HG02610 (cell line): ENCODE measurements around the gene ODF2L.

Source experiments
- ATAC-seq: cut with Tn5 transposase; IDR thresholded peaks from one replicate; pipeline ENCODE4 v1.9.1; 2021; ENCODE audit warnings: mild to moderate bottlenecking, moderate library complexity; ENCODE audit not compliant: unreplicated experiment

Gene ODF2L

GRCh38 chr1:86322241-86322640 lies 73.9 kb downstream of the ODF2L start:
- ATAC-seq: no peak

- ATAC-seq: no peak
Measured at GRCh38 chr1:86318436-86318835, 77.7 kb downstream of the ODF2L start.

GRCh38 chr1:86317926-86318325 lies 78.2 kb downstream of the ODF2L start:
- no peak for ATAC-seq

GRCh38 chr1:86305731-86306130 lies 90.4 kb downstream of the ODF2L start:
- ATAC-seq: no peak

GRCh38 chr1:86303041-86303690 lies 93.0 kb downstream of the ODF2L start:
- ATAC-seq: no peak
